PC-3 (cell line): ENCODE measurements around the gene MRPL1. TPM values are rescaled to one million over a fixed set of nuclear protein-coding genes. Genes with fewer than 3 reads are reported as not detected.

Experiments used
- ATAC-seq: fragments of 200-7000 bp; cut with Tn5 transposase; 2 replicates; pipeline ENCODE4 v1.9.1; 2020; ENCODE audit warnings: mild to moderate bottlenecking, moderate library complexity
- BruUV-seq: library from RNA; stranded (reverse); fragments of 400-500 nt; replicated peaks from 2 replicates; lab custom pipeline; 2021; lab: Mats Ljungman, UMichigan
- CTCF ChIA-PET: fragments of 300-600 bp; sonication (Branson Sonifier 250); formaldehyde crosslinking; loops from one replicate; lab custom pipeline; 2022; ENCODE audit warnings: antibody characterized with exemption; lab: Charles Lee
- POLR2A ChIA-PET: fragments of 300-600 bp; sonication (Branson Sonifier 250); formaldehyde crosslinking; loops from one replicate; lab custom pipeline; 2022; ENCODE audit warnings: antibody characterized with exemption; ENCODE audit not compliant: unreplicated experiment; lab: Charles Lee
- DNase-seq: peaks from one replicate; pipeline ENCODE4 v3.0.0-alpha.2; 2015
- H2AFZ ChIP-seq: fragments of 300-600 bp; sonication (generic); 2 replicates; pipeline ENCODE4 v1.6.0; 2016; ENCODE audit warnings: antibody characterized with exemption, low read length
- H3F3A ChIP-seq: fragments of 300-600 bp; sonication (generic); one replicate; pipeline ENCODE4 v1.6.0; 2017; ENCODE audit warnings: antibody characterized with exemption, low read length, control low read depth, mild to moderate bottlenecking; ENCODE audit not compliant: unreplicated experiment
- H3K27ac ChIP-seq: fragments of 300-600 bp; sonication (generic); 2 replicates; pipeline ENCODE4 v1.5.1; 2016; ENCODE audit warnings: mild to moderate bottlenecking, low read length
- H3K27me3 ChIP-seq: fragments of 300-600 bp; sonication (generic); 2 replicates; pipeline ENCODE4 v1.6.1; 2016; ENCODE audit warnings: low read length, mixed read lengths
- H3K36me3 ChIP-seq: fragments of 300-600 bp; sonication (generic); 2 replicates; pipeline ENCODE4 v1.6.1; 2016; ENCODE audit warnings: low read depth, mixed run types, low read length, mixed read lengths
- H3K4me1 ChIP-seq: fragments of 300-600 bp; sonication (generic); 2 replicates; pipeline ENCODE4 v1.5.1; 2016; ENCODE audit warnings: low read length; ENCODE audit not compliant: insufficient read depth
- H3K4me2 ChIP-seq: fragments of 300-600 bp; sonication (generic); 2 replicates; pipeline ENCODE4 v1.6.0; 2016; ENCODE audit warnings: low read length
- H3K4me3 ChIP-seq: fragments of 300-600 bp; sonication (generic); 2 replicates; pipeline ENCODE4 v1.5.1; 2016; ENCODE audit warnings: mild to moderate bottlenecking, low read length, mixed read lengths
- H3K79me2 ChIP-seq: fragments of 300-600 bp; sonication (generic); 2 replicates; pipeline ENCODE4 v1.6.1; 2017; ENCODE audit warnings: low read length, mixed read lengths
- H3K9ac ChIP-seq: fragments of 300-600 bp; sonication (generic); 2 replicates; pipeline ENCODE4 v1.6.0; 2016; ENCODE audit warnings: mild to moderate bottlenecking, low read length
- H3K9me2 ChIP-seq: fragments of 300-600 bp; sonication (generic); replicated peaks from 2 replicates; pipeline ENCODE4 v1.6.1; 2016; ENCODE audit warnings: mixed run types, low read length, mixed read lengths
- H3K9me3 ChIP-seq: fragments of 300-600 bp; sonication (generic); 2 replicates; pipeline ENCODE4 v1.6.1; 2016; ENCODE audit warnings: low read length, mixed read lengths
- H4K20me1 ChIP-seq: fragments of 300-600 bp; sonication (generic); 2 replicates; pipeline ENCODE4 v1.6.1; 2016; ENCODE audit warnings: low read length, mixed read lengths
- EZH2 ChIP-seq: fragments of 300-600 bp; sonication (generic); IDR thresholded peaks from one replicate; pipeline ENCODE4 v1.6.1; 2017; ENCODE audit warnings: antibody characterized with exemption, mild to moderate bottlenecking, low read length; ENCODE audit not compliant: unreplicated experiment
- EZH2phosphoT487 ChIP-seq: fragments of 300-600 bp; sonication (generic); IDR thresholded peaks from 2 replicates; pipeline ENCODE4 v1.6.1; 2018; ENCODE audit warnings: mild to moderate bottlenecking, antibody characterized with exemption, low read length, borderline replicate concordance
- intact Hi-C: fragments of 100-400 bp; cut with micrococcal nuclease; formaldehyde crosslinking; loops from 2 replicates; pipeline ENCODE4 v1.9.0; 2023
- total RNA-seq: library from RNA; depleted of rRNA; stranded (reverse); fragments of >200 nt; gene quantifications from 2 replicates; pipeline ENCODE4 v1.2.3, GENCODE V29; 2014
- TF ChIP-seq, protein P1 (sequence below): fragments of 300-600 bp; sonication (generic); conservative IDR thresholded peaks from 2 replicates; pipeline ENCODE4 v1.5.1; 2017; ENCODE audit warnings: antibody characterized with exemption, low read depth, mild to moderate bottlenecking, low read length

The MRPL1 gene
- total RNA-seq, 1 experiment from 2014 or later: 23.0 TPM

DNA sequence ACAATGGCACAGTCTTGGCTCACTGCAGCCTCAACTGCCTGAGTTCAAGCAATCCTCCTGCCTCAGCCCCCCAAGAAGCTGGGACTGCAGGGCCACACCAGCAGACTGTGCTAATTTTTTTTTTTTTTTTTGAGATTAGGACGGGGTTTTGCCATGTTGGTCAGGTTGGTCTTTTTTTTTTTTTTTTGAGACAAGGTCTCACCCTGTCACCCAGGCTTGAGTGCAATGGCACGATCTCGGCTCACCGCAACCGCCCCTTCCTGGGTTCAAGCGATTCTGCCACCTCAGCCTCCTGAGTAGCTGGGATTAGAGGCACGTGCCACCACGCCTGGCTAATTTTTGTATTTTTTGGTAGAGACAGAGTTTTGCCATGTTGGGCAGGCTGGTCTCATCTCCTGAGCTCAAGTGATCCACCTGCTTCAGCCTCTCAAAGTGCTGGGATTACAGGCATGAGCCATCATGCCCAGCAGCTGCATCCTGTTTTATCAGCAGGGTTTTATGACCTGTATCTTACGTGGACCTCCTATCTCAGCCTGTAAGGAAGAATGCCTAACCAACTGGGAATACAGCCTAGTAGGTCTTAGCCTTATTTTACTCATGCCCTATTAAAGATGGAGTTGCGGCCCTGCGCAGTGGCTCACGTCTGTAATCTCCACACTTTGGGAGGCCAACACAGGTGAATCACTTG lies 13.2 kb upstream of the MRPL1 start:
- TF ChIP-seq EZH2 (no peak), EZH2phosphoT487 (no peak)
- TF ChIP-seq, protein P1, sequence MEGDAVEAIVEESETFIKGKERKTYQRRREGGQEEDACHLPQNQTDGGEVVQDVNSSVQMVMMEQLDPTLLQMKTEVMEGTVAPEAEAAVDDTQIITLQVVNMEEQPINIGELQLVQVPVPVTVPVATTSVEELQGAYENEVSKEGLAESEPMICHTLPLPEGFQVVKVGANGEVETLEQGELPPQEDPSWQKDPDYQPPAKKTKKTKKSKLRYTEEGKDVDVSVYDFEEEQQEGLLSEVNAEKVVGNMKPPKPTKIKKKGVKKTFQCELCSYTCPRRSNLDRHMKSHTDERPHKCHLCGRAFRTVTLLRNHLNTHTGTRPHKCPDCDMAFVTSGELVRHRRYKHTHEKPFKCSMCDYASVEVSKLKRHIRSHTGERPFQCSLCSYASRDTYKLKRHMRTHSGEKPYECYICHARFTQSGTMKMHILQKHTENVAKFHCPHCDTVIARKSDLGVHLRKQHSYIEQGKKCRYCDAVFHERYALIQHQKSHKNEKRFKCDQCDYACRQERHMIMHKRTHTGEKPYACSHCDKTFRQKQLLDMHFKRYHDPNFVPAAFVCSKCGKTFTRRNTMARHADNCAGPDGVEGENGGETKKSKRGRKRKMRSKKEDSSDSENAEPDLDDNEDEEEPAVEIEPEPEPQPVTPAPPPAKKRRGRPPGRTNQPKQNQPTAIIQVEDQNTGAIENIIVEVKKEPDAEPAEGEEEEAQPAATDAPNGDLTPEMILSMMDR: no peak
- Histone ChIP-seq H2AFZ (no peak overlapping the region), H3K9ac (no peak overlapping the region), H3K27ac (no peak overlapping the region), H3K4me1 (no peaks in the 10 kb centered on the region), H3K4me2 (no peak overlapping the region), H3K79me2 (no peaks in the 10 kb centered on the region), H3K36me3 (no peaks in the 10 kb centered on the region), H4K20me1 (no peaks in the 10 kb centered on the region), H3K4me3 (no peak overlapping the region), H3F3A (no peaks in the 10 kb centered on the region), H3K9me2 (no peaks in the 10 kb centered on the region), H3K27me3 (no peaks in the 10 kb centered on the region), H3K9me3 (no peaks in the 10 kb centered on the region)
- DNase-seq (no peak), ATAC-seq (no peak)
- intact Hi-C loops: no loop called here
- BruUV-seq: no TSS peak
- POLR2A ChIA-PET: interaction anchor here (0.6 kb wide), 1 partner anchor 49 kb away, joined by 4 read pairs; no protein-coding TSS in a partner anchor
- CTCF ChIA-PET: no interaction called here

DNA sequence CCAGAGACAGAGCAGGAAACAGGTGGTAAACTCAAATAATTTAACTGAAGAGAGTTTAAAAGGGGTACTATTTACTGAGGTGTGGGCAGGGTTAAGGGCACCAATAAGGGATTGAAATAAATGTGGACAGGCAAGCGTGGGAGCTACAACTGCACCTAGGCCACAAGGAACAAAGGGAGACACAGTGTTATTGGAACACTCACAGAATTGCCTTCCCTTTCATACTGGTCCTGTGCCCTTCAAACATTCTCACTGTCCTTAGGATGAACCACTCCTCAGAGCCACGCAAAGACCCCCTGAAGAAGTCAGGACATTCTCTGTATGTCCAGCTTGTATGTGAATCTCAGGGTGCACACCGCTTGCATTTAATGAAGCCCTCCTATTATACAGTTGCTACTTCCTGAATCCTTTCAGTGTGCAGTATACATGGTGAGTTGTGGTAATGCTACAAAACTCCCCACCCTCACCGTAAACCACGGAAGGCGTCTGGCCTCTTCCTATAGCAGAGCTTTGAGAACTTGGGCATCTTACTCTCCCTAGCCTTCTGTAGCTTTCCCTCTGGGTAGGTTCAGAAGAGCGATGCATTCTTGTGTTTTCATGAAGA lies 9.6 kb upstream of the MRPL1 start:
- Histone ChIP-seq H3K9ac (no peak overlapping the region), H3K4me1 (no peaks in the 10 kb centered on the region; the same call in 1 of the 2 replicates), H3K4me3 (no peak overlapping the region), H3K27me3 (no peaks in the 10 kb centered on the region), H3K4me2 (no peak overlapping the region), H4K20me1 (no peaks in the 10 kb centered on the region), H3K79me2 (no peaks in the 10 kb centered on the region), H3K9me2 (no peaks in the 10 kb centered on the region), H3K36me3 (no peaks in the 10 kb centered on the region), H2AFZ (no peak overlapping the region), H3K27ac (no peak overlapping the region), H3K9me3 (no peaks in the 10 kb centered on the region), H3F3A (no peaks in the 10 kb centered on the region)
- intact Hi-C loops: no loop called here
- DNase-seq: no peak
- BruUV-seq: no TSS peak
- ChIA-PET CTCF (no interaction called here), POLR2A (no interaction called here)
- no peak for ATAC-seq
- TF ChIP-seq EZH2: no peak

DNA sequence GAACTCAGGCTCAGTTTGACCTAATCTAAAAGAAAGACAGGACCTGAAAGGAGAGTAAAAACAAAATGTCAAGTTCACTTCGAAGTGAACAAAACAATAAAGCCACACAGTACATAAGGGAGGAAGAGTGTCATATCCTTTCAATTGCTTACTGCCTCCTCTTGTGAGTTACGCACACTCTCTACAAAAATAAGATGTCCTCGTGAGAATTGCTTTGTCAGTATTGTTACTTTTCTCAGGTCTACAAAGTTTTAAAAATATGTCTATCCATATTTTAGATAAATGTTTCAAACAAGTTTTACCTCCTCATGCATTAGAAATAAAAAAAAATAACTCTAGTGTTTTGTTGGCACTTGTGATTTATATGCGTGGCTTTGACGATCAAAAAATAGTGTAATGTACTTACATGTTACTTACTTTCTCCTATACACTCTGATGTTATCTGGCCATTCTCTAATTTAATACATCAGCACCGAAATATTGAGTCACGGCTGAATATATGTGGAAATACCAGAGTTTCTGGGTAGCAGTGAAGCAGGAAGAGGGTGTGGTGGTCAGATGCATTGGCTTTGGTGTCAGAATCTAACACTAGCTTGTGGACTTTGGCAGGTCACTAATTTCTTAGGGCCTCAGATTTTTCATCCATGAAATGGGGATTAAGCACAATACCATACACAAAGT lies 8.1 kb upstream of the MRPL1 start:
- H3K79me2 ChIP-seq: no peaks in the 10 kb centered on the region
- H3K9me2 ChIP-seq: no peaks in the 10 kb centered on the region
- H3K27ac ChIP-seq: no peak overlapping the region
- DNase-seq: peak; percentile 22
- BruUV-seq: no TSS peak
- no peak overlapping the region for H3K4me2 ChIP-seq
- no peaks in the 10 kb centered on the region for H3K27me3 ChIP-seq
- no peaks in the 10 kb centered on the region for H3F3A ChIP-seq
- CTCF ChIA-PET: no interaction called here
- POLR2A ChIA-PET: no interaction called here
- H2AFZ ChIP-seq: no peak overlapping the region
- no peak for ATAC-seq
- no peak overlapping the region for H3K9ac ChIP-seq
- H3K36me3 ChIP-seq: no peaks in the 10 kb centered on the region
- H3K4me3 ChIP-seq: no peak overlapping the region
- H4K20me1 ChIP-seq: no peaks in the 10 kb centered on the region
- H3K9me3 ChIP-seq: no peaks in the 10 kb centered on the region
- TF ChIP-seq EZH2: no peak
- TF ChIP-seq, protein P1: no peak
- no peak for TF ChIP-seq EZH2phosphoT487
- no peaks in the 10 kb centered on the region; the same call in 1 of the 2 replicates for H3K4me1 ChIP-seq
- intact Hi-C loops: no loop called here
